ENCODE data around the gene KLF16.

The KLF16 gene

GRCh38 chr19:1845125-1845515, 18.3 kb downstream of the KLF16 start:
- TF ChIP-seq CTCF (IDR thresholded peaks at IDR 0.05; ENCODE audit: extremely low read depth, missing control alignments) = no peak
- no peak for DNase-seq (ENCODE audit: low spot score)

GRCh38 chr19:1844513-1845124, 18.8 kb downstream of the KLF16 start:
- no peak for DNase-seq (ENCODE audit: low spot score)
- no peak for TF ChIP-seq CTCF (IDR thresholded peaks at IDR 0.05; ENCODE audit: extremely low read depth, missing control alignments)

GRCh38 chr19:1843646-1844394, 19.6 kb downstream of the KLF16 start:
- DNase-seq (ENCODE audit: low spot score) = no peak

GRCh38 chr19:1843116-1843515, 20.3 kb downstream of the KLF16 start:
- no peak for DNase-seq (ENCODE audit: low spot score)
- no peak for TF ChIP-seq CTCF (IDR thresholded peaks at IDR 0.05; ENCODE audit: extremely low read depth, missing control alignments)

More at GRCh38 chr19:1843646-1844394, 19.6 kb downstream of the KLF16 start:
- TF ChIP-seq CTCF (IDR thresholded peaks at IDR 0.05; ENCODE audit: extremely low read depth, missing control alignments) = no peak

- no peak for TF ChIP-seq CTCF (IDR thresholded peaks at IDR 0.05; ENCODE audit: extremely low read depth, missing control alignments)
- no peak for DNase-seq (ENCODE audit: low spot score)
These were observed 22.0 kb downstream of the KLF16 start for GRCh38 chr19:1841209-1841924.

GRCh38 chr19:1840541-1841115, 22.8 kb downstream of the KLF16 start:
- no peak for TF ChIP-seq CTCF (IDR thresholded peaks at IDR 0.05; ENCODE audit: extremely low read depth, missing control alignments)
- no peak for DNase-seq (ENCODE audit: low spot score)
